Suprapubic skin (tissue), 3 donors: ENCODE measurements around the gene TANC1.

Experiments
- EP300 ChIP-seq: sonication (generic); formaldehyde crosslinking; IDR thresholded peaks from one replicate; pipeline ENCODE4 v1.6.1; 2017; ENCODE audit warnings: antibody characterized with exemption
- TF ChIP-seq, protein P1 (sequence below), 2 donors: fragments of 200-600 bp in 1 of 2; fragments of 450-650 bp in 1 of 2; sonication (generic) in 1 of 2; IDR thresholded peaks; one replicate each; pipeline ENCODE4 v1.5.1; 2016 to 2019; ENCODE audit warnings: antibody characterized with exemption in 2 of 2, mild to moderate bottlenecking in 1 of 2, moderate library complexity in 1 of 2

DNA sequence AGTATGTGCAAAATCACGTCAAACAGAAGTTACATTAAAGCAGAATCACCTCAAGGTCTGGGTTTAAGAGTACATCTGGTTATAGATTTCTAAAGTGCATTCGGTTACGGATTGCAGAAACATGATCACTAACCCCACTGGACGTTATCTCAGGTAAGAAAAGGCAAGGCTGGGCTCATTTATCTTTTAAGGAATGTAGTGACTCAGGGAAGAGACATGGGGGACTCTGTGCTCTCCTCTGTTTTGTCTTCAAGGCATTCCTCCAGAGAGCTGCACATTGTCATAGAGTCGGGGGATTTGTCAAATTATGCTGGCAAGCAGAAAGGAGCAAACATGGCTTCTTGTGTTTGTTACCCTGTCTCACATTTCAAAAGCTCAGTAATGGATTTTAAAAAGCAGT, 303.7 kb downstream of the TANC1 start:
- TF ChIP-seq, protein P1, sequence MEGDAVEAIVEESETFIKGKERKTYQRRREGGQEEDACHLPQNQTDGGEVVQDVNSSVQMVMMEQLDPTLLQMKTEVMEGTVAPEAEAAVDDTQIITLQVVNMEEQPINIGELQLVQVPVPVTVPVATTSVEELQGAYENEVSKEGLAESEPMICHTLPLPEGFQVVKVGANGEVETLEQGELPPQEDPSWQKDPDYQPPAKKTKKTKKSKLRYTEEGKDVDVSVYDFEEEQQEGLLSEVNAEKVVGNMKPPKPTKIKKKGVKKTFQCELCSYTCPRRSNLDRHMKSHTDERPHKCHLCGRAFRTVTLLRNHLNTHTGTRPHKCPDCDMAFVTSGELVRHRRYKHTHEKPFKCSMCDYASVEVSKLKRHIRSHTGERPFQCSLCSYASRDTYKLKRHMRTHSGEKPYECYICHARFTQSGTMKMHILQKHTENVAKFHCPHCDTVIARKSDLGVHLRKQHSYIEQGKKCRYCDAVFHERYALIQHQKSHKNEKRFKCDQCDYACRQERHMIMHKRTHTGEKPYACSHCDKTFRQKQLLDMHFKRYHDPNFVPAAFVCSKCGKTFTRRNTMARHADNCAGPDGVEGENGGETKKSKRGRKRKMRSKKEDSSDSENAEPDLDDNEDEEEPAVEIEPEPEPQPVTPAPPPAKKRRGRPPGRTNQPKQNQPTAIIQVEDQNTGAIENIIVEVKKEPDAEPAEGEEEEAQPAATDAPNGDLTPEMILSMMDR (IDR thresholded peaks at IDR 0.05): no peak
- no peak for TF ChIP-seq EP300
